SK-N-MC (cell line): ENCODE results near the gene PPP2R2B.

Source experiments
- EZH2 ChIP-seq: fragments of 200-600 bp; sonication (generic); IDR thresholded peaks from one replicate; pipeline ENCODE4 v1.6.1; 2017; ENCODE audit warnings: antibody characterized with exemption
- FOXP2 ChIP-seq: optimal IDR thresholded peaks from 2 replicates; pipeline ENCODE3; 2011; ENCODE audit warnings: mild to moderate bottlenecking, moderate library complexity; ENCODE audit not compliant: insufficient read depth; ENCODE audit errors: extremely low read length, control extremely low read depth
- POLR2AphosphoS5 ChIP-seq: IDR thresholded peaks from 2 replicates; pipeline ENCODE4 v1.6.1; 2012; ENCODE audit warnings: mild to moderate bottlenecking, low read depth, low read length, borderline replicate concordance

DNA sequence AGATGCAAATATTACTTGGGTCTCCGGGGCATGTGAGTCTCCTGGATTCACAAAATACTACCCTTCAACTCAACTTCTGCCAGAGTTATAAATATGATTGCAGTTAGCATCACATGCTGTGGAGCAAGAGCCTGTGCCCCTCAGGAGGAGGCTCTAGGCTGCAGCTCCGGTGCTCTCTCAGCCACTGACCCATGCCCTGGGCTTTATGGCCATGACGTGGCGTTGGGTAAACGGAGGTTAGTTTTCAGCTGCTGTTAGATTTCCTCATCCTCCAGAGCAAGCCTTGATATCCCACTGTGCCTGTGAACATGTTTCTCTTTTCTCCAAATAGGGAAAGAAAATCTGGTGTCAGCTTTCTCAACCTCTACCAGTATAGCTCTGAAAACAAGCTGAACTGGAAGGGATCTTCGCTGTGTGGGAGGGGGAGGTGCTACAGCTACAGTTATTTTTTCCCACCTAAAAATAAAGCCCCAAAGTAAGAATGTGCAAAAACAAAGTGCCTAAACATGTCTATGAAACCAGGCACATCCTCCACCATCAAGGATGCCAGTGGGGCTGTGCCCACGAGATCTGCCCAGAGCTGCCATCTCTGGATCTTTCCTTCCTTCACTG is 238.2 kb downstream of the PPP2R2B start:
- TF ChIP-seq POLR2AphosphoS5: no peak
- no peak for TF ChIP-seq EZH2
- TF ChIP-seq FOXP2: no peak
